IPS DF 4.7 (cell line): ENCODE results near the gene SNRNP25.
"Not testable (repeated sequence)": the region's sequence is repeated elsewhere in the genome, so short reads cannot be mapped to it uniquely, and the experiment has no call there.

Experiments used
- DNase-seq: peaks from one replicate; pipeline ENCODE4 v3.0.0-alpha.2; 2013; ENCODE audit warnings: low spot score; ENCODE audit errors: extremely low read depth

The SNRNP25 gene

DNA sequence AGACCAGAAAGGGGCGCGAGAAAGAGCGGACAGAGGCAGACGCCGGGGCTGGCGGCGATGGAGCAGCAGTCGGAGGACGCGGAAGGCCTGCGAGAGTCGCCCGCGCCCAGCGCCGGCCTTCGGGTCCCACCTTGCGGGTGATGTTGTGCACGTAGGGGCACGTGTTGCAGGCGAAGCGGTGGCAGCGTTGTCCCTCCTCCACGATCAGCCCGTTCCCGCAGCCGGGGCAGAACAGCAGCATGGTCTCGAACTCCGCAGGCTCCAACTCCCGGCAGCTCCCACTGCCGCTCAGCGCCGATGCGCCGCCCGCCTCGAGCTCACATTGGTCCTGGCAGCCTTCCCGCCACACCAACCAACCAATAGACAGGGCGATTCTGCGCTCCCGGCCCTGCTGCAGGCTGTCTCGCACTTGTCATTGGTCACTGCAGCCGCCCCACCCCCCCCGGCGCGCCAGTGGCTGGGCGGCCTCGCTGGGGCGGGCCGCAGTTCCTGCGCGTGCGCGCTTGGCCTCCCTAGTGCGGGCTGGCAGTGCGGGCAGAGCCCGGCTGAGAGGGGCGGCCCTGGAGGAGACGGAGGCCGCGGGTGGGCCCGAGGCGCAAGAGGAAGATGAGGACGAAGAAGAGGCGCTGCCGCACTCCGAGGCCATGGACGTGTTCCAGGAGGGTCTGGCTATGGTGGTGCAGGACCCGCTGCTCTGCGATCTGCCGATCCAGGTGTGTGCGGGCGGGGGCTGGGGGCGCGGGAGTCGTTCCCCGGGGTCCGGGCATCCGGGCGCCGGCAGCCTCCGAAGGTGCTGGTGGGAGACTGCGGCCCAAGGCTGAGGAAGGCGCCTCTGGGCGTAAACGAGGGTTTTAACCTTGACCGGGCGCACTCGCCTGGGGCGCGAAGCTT, at the start of gene SNRNP25, which contains the start of gene POLR3K:
SNRNP25 (plus strand) TSS at position 483 of the 891 bp plus-strand sequence; CDS start at position 672, 189 bp downstream.
POLR3K (minus strand) TSS at position 263 of the 891 bp plus-strand sequence; CDS start at position 241, 22 bp downstream.
- peak; percentile 81 for DNase-seq

DNA sequence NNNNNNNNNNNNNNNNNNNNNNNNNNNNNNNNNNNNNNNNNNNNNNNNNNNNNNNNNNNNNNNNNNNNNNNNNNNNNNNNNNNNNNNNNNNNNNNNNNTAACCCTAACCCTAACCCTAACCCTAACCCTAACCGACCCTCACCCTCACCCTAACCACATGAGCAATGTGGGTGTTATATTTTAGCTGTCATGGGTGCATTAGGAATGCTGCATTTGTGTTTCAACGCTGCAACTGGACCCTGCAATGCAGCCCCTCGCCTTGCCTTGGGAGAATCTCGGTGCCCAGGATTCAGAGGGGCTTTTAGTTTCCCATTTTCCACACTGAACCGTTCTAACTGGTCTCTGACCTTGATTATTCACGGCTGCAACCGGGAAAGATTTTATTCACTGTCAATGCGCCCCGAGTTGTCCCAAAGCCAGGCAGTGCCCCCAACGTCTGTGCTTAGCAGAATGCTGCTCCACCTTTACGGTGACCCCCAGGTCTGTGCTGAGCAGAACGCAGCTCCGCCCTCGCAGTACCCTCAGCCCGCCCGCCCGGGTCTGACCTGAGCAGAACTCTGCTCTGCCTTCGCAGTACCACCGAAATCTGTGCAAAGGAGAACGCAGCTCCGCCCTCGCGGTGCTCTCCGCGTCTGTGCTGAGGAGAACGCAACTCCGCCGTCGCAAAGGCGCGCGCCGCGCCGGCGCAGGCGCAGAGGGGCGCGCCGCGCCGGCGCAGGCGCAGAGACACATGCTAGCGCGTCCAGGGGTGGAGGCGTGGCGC, 43.5 kb upstream of the SNRNP25 start:
- DNase-seq = no peak

DNA sequence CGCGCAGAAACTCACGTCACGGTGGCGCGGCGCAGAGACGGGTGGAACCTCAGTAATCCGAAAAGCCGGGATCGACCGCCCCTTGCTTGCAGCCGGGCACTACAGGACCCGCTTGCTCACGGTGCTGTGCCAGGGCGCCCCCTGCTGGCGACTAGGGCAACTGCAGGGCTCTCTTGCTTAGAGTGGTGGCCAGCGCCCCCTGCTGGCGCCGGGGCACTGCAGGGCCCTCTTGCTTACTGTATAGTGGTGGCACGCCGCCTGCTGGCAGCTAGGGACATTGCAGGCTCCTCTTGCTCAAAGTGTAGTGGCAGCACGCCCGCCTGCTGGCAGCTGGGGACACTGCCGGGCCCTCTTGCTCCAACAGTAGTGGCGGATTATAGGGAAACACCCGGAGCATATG, 42.9 kb upstream of the SNRNP25 start:
- not testable (repeated sequence) for DNase-seq

DNA sequence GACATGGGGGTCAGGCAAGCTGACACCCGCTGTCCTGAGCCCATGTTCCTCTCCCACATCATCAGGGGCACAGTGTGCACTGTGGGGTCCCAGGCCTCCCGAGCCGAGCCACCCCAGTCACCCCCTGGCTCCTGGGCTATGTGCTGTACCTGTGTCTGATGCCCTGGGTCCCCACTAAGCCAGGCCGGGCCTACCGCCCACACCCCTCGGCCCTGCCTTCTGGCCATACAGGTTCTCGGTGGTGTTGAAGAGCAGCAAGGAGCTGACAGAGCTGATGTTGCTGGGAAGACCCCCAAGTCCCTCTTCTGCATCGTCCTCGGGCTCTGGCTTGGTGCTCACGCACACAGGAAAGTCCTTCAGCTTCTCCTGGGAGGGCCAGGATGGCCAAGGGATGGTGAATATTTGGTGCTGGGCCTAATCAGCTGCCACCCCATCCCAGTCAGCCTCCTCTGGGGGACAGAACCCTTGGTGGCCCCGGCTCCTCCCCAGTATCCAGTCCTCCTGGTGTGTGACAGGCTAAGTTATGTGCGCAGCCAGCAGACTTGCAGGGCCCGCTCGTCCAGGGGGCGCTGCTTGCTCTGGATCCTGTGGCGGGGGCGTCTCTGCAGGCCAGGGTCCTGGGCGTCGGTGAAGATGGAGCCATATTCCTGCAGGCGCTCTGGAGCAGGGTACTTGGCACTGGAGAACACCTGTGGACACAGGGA, 36.4 kb upstream of the SNRNP25 start:
- DNase-seq = not testable (repeated sequence)

DNA sequence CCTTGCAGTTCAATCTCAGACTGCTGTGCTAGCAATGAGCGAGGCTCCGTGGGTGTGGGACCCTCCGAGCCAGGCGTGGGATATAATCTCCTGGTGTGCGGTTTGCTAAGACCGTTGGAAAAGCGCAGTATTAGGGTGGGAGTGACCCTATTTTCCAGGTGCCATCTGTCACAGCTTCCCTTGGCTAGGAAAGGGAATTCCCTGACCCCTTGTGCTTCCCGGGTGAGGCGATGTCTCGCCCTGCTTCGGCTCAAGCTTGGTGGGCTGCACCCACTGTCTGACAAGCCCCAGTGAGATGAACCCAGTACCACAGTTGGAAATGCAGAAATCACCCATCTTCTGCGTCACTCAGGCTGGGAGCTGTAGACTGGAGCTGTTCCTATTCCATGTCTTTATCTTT, 32.7 kb upstream of the SNRNP25 start:
- DNase-seq = not testable (repeated sequence)

DNA sequence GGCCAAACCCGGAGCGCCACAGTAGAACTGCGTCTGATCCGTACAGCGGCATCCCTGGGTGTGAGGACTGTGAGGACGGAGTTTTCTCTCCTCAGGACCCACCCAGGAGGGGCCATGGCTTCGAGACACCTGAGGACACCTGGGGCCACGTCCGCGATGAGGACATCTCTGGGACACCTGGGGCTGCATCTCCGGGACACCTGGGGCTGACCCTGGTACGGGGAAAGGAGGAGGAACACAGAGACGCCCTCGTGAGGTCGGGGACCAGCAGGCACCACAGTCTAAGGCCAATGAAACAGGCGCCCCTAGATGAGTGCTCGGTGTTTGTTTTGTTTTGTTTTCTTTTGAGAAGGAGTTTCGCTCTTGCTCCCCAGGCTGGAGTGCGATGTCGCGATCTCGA, 29.5 kb upstream of the SNRNP25 start:
- not testable (repeated sequence) for DNase-seq

DNA sequence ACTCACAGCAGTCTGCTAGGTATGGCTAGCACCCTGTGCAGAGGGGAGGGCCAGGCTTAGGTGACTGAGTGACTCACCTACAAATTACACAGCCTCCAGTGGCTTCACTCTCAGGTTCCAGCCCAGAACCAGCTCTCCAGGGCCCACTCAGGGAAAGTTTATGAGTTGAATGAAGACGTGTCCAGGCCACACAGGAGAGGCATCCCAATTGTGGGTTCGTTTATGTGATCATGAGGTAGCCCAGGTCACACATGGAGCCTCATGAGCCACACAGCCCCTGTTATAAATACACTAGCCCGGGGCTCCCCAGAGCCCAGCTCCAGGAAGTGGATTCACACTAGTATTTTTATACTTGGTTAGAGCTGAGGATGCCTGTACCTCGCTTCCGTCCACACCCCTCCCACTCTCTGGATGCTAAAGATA, 27.7 kb upstream of the SNRNP25 start:
- DNase-seq = not testable (repeated sequence)

DNA sequence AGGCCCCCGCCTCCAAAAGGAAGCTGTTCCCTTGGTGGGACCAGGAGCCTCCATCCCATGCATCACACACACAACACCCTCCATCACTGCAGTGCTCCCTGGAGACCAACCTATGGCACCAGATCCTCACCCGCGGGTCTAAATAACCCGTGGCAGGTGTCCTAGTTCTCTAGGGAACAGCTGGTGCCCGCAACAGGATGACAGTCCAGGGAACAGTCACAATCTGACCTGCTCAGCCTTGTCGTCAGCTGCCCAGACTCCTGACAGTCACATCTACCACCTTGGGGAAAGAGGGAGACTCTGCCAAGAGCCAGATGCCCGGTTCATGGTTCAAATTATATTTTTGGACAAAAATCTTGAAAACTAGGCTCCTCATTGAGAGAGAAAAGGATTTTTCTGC, 23.0 kb upstream of the SNRNP25 start:
- DNase-seq = not testable (repeated sequence)

DNA sequence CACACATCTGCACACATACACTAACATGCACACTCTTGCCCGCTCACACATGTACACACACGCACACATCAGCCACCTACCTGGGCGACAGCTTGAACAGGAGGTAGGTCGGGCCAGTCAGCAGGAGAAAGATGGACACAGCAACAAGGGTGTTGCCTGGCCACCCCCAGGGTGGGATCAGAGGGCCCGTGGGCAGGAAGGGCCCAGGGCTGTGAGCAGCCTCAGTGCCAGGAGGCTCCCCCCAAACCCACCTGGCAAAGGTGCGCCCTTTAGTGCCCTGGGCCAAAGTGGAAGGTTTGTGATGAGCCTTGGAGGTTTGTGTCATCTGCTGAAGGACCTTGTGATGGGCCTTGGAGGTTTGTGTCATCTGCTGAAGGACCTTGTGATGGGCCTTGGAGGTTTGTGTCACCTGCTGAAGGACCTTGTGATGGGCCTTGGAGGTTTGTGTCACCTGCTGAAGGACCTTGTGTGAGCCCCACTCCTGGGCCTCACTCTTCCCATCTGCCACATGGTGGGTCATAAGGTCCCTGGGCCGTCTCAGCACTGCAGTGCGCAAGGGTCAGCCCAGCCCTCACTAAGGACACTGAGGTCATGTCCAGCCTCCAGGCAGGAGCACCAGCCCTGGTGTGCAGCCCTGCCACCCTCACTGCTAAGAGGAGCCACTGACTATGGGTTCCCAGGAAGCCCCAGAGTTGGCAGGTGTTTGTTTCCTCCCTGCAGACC, 20.3 kb upstream of the SNRNP25 start:
- not testable (repeated sequence) for DNase-seq

DNA sequence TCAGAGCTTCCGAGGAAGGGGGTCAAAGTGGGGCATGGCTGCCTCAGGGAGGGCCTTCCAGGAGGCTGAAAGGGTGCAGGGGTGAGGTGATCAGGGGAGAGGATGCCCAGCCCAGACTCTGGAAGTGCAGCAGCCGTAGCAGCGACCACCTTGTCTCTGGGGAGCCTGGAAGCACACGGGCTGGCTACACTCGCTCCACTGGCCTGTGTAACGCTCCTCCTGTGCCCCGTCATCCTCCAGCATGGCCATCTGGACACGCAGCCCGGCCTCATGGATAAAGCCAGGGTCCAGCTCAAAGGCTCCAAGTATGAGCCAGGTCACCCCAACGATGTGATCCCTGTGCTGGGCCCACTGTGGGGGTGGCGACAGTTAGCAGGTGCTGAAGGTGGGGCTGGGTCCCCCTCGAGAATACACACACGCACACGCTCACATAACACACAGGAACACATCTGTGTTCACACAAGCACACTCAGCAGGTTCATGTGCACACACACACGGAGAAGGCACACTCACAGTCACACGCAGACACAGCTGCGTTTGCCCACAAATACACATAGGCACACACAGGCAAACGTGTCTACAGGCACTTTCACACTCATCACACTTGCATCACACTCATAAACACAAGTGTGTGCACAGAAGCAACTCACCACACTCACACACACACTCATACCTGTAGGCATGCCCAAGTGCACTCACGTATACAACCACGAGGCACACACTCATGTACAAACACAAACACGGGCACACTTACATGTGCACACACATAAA, 19.6 kb upstream of the SNRNP25 start:
- no peak for DNase-seq

DNA sequence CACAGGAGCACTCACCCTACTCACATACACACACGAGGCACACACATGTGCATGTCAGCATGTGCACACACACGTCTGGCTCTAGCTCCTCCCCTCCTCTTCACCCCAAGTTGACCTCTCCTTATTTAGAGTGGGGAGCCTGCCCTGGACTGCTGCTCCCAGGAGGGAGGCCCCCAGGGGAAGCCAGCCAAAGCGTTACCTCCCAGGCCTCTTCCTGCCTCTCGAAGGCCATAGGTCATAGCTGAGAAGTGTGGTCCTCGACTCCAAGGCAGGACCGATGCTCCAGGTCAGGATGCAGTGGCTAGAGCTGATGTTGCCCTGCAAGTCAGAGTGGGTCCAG, 19.0 kb upstream of the SNRNP25 start:
- no peak for DNase-seq

DNA sequence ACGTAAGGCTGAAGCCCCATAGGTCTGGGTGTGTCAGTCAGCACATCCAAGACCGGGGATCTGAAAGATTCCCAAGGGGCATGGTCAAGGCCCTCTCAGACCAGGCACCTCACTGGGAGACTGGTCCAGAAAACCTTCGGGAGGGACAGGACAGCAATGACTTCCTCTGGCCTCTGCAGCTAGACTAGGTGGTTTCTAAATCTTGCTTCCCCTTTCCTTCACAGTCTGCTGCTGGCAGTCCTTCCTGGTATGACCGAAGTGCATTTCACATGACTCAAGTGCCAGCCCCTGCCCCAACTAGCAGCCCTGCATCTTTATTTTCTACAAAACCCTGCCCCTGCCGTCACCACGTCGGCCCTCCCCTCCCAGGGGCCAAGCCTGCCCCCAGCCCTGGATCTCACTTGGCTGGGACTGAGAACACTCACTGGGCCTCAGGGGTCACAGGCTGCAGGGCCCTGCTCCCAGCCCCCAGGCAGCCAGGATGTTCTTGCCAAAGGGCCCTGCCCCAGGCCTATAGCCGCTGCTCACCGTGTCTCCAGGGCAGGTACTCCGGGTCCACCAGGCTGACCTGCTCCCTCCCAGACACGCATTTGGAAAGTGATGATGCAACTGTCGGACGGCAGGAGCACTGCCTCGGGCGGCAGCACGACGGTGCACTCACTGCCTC, 18.5 kb upstream of the SNRNP25 start:
- no peak for DNase-seq

DNA sequence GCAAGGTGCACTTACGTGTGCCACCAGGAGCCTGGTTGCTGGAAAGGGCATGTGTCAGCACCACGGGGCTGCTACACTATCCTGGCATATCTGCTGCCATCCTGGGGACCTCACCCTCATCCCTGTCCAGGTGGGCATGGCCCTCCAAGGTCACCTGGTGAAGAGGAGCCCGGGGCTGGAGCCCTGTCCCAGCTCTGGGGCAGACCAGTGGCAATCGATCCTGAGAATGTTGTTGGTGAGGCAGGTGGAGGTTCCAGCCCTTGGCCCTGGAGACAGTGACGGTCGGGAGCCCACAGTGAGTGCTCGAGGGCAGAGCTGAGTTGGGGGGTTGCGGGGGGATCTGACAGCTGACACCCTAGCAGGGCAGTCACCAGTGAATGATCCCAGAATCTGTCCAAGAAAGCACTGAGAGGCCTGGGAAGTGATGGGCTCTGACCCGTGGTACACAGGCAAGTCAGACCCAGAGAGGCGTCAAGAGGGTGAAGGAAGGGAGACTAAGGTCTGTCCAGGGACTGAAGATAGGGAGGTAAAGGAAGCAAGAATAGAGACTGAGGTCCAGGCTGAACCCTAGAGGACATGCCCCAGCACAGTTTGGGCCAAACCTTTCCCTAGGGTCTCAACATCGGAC, 17.8 kb upstream of the SNRNP25 start:
- no peak for DNase-seq

DNA sequence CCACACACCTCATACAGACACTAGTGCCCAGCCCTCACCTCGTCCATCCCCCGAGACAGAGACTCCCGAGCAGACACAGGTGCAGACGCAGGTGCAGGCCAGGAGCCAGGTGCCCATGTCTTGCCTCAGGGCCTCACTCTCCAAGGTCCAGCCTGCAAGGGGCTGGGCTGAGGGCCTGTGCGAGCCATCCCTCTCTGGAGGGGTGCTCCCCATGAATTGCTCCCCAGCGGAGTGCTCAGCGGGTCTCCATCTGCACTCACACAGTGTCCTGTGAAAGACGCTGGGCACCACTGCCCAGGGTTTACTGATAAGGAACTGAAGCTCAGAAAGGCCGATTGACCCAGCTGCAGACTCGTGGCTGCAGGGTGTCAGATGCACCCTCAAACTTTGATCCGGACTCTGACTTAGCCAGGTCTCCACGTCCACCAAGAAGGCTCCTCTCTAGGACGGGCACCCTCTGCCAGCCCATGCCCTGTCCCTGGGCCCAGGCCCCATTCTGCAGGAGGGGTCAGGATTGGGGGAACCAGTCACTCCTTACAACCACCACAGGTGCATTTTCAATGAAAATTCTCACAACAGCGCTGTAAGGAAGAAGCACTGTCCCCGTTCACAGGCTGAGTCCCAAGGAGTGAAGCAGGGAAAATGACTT, 17.2 kb upstream of the SNRNP25 start:
- no peak for DNase-seq

DNA sequence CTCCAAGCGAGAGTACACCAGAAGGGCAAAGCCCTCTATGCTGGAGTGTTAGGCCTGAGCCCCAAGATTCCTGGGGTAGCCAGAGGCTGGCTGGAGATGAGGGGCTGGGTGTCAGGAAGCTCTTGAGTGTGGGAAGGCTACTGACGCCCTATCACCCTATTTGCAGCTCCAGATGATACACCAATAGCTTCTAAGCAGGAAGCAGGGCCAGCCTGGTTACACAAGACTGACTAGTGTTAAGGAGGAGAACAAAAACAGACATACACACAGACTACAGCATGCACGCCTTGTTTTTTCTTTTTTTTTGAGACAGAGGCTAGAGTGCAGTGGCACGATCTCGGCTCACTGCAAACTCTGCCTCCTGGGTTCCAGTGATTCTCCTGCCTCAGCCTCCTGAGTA, 16.1 kb upstream of the SNRNP25 start:
- no peak for DNase-seq

DNA sequence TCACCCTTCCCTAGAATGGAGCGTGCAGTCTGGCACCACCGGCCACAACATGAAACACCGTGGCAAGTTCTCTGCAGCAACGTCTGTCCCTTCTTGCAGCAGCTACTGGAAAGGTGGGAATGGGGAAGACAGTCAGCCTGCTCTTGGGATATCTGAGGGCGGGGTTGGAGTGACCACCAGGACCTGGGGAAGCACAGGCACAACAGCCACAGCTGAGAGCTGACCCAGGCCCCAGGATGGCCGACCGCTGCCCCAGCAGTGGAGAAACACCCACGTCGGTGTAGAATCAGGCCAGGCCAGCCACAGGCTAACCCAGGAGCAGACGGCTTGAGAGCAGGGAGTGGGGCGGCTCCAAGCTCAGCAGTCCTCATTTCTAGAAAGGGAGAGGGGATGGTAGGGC, 15.4 kb upstream of the SNRNP25 start:
- DNase-seq = not testable (repeated sequence)

DNA sequence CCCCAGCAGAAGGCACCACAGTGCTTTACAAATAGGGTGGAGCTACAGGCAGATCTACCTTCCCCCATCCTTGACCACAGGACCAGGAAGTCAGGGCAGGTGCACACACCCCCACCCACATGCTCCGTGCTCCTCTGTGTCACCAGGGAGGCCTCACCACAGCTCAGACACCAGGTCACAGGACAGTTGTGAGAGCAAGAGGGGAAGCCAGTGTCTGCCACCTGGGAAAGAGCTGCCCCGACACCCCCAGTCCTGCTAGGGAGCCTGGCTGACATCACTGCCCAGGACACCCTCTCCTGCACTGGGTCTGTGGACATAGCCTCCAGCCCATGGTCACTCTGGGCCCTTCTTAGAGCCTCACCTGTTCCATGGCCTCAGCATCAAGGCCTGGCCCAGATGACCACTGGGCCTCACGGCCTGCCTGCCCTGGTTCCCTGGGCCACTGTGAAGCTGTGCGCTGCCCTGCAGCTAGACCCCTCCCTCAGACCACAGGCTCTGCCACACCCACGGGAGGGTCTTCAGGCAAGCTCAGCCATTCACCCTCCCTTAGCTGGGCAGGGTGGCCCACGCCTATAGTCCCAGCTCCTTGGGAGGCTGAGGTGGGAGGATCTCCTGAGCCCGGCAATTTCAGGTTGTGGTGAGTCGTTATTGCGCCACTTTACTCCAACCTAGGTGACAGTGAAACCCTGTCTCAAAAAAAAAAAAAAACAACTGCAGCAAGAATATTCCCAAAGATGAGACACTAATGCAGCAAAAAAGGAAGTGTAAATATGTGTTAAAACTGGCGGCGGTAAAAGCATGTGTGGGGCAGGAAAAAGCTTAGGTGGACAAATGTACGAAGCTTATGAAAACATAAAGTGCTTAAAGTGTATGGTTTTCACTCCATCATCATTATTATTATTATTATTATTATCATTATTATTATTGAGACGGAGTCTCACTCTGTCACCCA, 14.4 kb upstream of the SNRNP25 start:
- DNase-seq = no peak
